ENCODE results near the gene KIAA1614.

The KIAA1614 gene

GRCh38 chr1:180912801-180913565 is at the start of gene KIAA1614:
Gene KIAA1614, plus strand, starts transcription at chr1:180912897. Its CDS starts 347 bp downstream, at chr1:180913244.
- DNase-seq, result peak; percentile 36

- peak; percentile 39 for DNase-seq
Observed at GRCh38 chr1:180863158-180863775, 49.4 kb upstream of the KIAA1614 start.

GRCh38 chr1:180881806-180882509 is 30.7 kb upstream of the KIAA1614 start:
- DNase-seq, result peak; percentile 73

- no peak for DNase-seq
Observed at GRCh38 chr1:180884588-180885300, 28.0 kb upstream of the KIAA1614 start.

GRCh38 chr1:180886338-180886737 is 26.4 kb upstream of the KIAA1614 start:
- DNase-seq, result no peak

- DNase-seq, result no peak
Observed at GRCh38 chr1:180887841-180888240, 24.9 kb upstream of the KIAA1614 start.

- DNase-seq, result no peak
Observed at GRCh38 chr1:180888870-180889269, 23.8 kb upstream of the KIAA1614 start.

- DNase-seq, result no peak
Observed at GRCh38 chr1:180889325-180889724, 23.4 kb upstream of the KIAA1614 start.

- DNase-seq, result no peak
Observed at GRCh38 chr1:180892272-180892671, 20.4 kb upstream of the KIAA1614 start.

- DNase-seq, result no peak
Observed at GRCh38 chr1:180892675-180893074, 20.0 kb upstream of the KIAA1614 start.

GRCh38 chr1:180893614-180894013 is 19.1 kb upstream of the KIAA1614 start:
- DNase-seq, result no peak

GRCh38 chr1:180896161-180896560 is 16.5 kb upstream of the KIAA1614 start:
- DNase-seq, result no peak

- no peak for DNase-seq
Observed at GRCh38 chr1:180898441-180899219, 14.1 kb upstream of the KIAA1614 start.

GRCh38 chr1:180899262-180899661 is 13.4 kb upstream of the KIAA1614 start:
- no peak for DNase-seq

GRCh38 chr1:180901076-180901990 is 11.4 kb upstream of the KIAA1614 start:
- DNase-seq, result no peak

- no peak for DNase-seq
Observed at GRCh38 chr1:180902541-180902940, 10.2 kb upstream of the KIAA1614 start.

GRCh38 chr1:180905927-180906326 is 6.8 kb upstream of the KIAA1614 start:
- DNase-seq, result no peak

- no peak for DNase-seq
Observed at GRCh38 chr1:180906511-180906910, 6.2 kb upstream of the KIAA1614 start.

GRCh38 chr1:180907313-180908055 is 5.2 kb upstream of the KIAA1614 start:
- DNase-seq, result no peak

- DNase-seq, result no peak
Observed at GRCh38 chr1:180908074-180908765, 4.5 kb upstream of the KIAA1614 start.

Data from HCEC 1CT (cell line).